HEK293 (cell line): Measurements from ENCODE around the gene MYCBPAP.

ENCODE experiments used
- CTCF ChIP-seq: fragments of 450-650 bp; formaldehyde crosslinking; IDR thresholded peaks from 2 replicates; pipeline ENCODE4 v1.5.1; 2016; ENCODE audit warnings: missing biosample characterization, missing genetic modification characterization
- REST ChIP-seq: fragments of 450-650 bp; formaldehyde crosslinking; IDR thresholded peaks from 2 replicates; pipeline ENCODE4 v1.5.1; 2016; ENCODE audit warnings: missing biosample characterization, missing genetic modification characterization
- ZNF274 ChIP-seq, 2 experiments: fragments of 200-500 bp in 1 of 2; fragments of 450-650 bp in 1 of 2; sonication (Bioruptor generic) in 1 of 2; formaldehyde crosslinking in 1 of 2; IDR thresholded peaks; 2 replicates each; pipeline versions ENCODE4 v1.5.1 to v1.6.1; 2014 to 2016; ENCODE audit warnings: borderline replicate concordance in 1 of 2, inconsistent platforms in 1 of 2, low read length in 1 of 2, missing biosample characterization in 1 of 2, missing genetic modification characterization in 1 of 2
- ZNF623 ChIP-seq: fragments of 450-650 bp; formaldehyde crosslinking; IDR thresholded peaks from 2 replicates; pipeline ENCODE4 v1.5.1; 2016; ENCODE audit warnings: missing biosample characterization, missing genetic modification characterization
- ZNF660 ChIP-seq: fragments of 450-650 bp; IDR thresholded peaks from 2 replicates; pipeline ENCODE4 v1.5.1; 2018; ENCODE audit warnings: missing biosample characterization, mild to moderate bottlenecking, missing genetic modification characterization

GRCh38 chr17:50533185-50533584 lies 24.9 kb downstream of the MYCBPAP start:
- TF ChIP-seq CTCF (tag by site-specific recombination) (no peak), ZNF660 (no peak), REST (tag by site-specific recombination) (no peak), ZNF623 (no peak), ZNF274 (IDR thresholded peaks at IDR 0.05; ENCODE audit: low read length) (no peak), ZNF274 (tag by site-specific recombination; IDR thresholded peaks at IDR 0.05; ENCODE audit: borderline replicate concordance) (no peak)
